ENCODE measurements around the gene ZBTB8OS. TPM values are rescaled to one million over a fixed set of nuclear protein-coding genes. Genes with fewer than 3 reads are reported as not detected.

The ZBTB8OS gene
- total RNA-seq, 3 donors from 2014 or later, result 19.5 to 32.1 (median 31.1) TPM

DNA sequence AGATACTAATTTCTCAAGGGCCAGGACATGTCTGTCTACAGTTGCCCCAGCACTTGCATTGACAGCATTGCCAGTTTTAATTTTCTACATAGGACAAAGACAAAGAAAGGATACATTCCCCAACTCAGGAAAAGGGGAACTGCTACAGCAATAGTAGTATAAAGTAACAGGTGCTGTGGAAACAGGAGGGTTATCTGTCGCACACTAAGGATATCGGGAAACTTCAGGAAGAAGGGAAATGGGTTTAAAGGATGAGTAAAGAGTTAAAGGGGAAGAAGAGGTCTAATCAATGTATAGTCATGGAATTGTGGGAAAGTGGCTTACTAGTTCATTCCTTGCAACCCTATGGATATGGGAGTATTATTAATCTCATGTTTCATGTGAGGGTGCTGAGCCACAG, 36.0 kb upstream of the ZBTB8OS start:
- no peak overlapping the region for H3K4me3 ChIP-seq
- peaks cover 5 to 15% of the 10 kb centered on the region in 2 donors for H3K4me1 ChIP-seq
- no peak for DNase-seq (ENCODE audit: low spot score in 2 of 2)
- peak overlapping the region in 1 of 2 donors; percentile 7 for H3K27ac ChIP-seq
- intact Hi-C loops (cut with DNase I; ENCODE audit: low total_unique reads), result no loop called here
- no peaks in the 10 kb centered on the region for H3K27me3 ChIP-seq
- TF ChIP-seq POLR2AphosphoS5 (IDR thresholded peaks at IDR 0.05) (no peak), CTCF (IDR thresholded peaks at IDR 0.05) (no peak), POLR2A (IDR thresholded peaks at IDR 0.05) (no peak)
- H3K36me3 ChIP-seq, result no peaks in the 10 kb centered on the region
- no peaks in the 10 kb centered on the region for H3K9me3 ChIP-seq

DNA sequence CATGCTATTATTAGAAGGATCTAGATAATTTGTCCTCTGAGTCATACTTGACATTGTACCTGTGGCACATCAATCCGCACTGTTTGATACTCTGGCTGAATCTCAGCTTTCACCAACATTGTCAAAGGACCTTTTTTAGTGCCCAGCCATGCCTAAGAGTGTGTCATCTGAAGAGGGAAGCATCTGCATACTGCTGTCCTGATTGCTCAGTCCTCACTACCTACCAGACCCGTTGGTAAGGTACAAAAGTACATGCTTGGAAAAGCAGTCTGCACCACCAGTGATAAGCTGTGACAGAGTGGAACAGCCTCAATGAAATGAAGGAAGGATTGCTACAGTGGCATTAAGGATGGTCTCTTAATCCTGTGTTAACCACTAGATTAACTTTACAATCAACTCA, 35.1 kb upstream of the ZBTB8OS start:
- Histone ChIP-seq H3K4me3 (no peak overlapping the region), H3K36me3 (peaks cover 6% of the 10 kb centered on the region), H3K27ac (peak overlapping the region; percentile 71 to 74), H3K9me3 (no peaks in the 10 kb centered on the region), H3K4me1 (peaks cover 5 to 16% of the 10 kb centered on the region in 2 donors), H3K27me3 (no peaks in the 10 kb centered on the region)
- no peak for DNase-seq (ENCODE audit: low spot score in 2 of 2)
- intact Hi-C loops (cut with DNase I; ENCODE audit: low total_unique reads), result no loop called here
- TF ChIP-seq CTCF (IDR thresholded peaks at IDR 0.05), result no peak
- TF ChIP-seq POLR2AphosphoS5 (IDR thresholded peaks at IDR 0.05), result no peak
- TF ChIP-seq POLR2A (IDR thresholded peaks at IDR 0.05), result no peak

- Histone ChIP-seq H3K36me3 (peaks cover 6% of the 10 kb centered on the region), H3K27me3 (no peaks in the 10 kb centered on the region), H3K4me3 (no peak overlapping the region), H3K4me1 (peaks cover 5 to 16% of the 10 kb centered on the region in 2 donors), H3K9me3 (no peaks in the 10 kb centered on the region), H3K27ac (peak overlapping the region; percentile 67 to 71)
- peak in 1 of 2 donors; percentile 62 for DNase-seq (ENCODE audit: low spot score in 2 of 2)
- TF ChIP-seq CTCF (IDR thresholded peaks at IDR 0.05) (no peak), POLR2AphosphoS5 (IDR thresholded peaks at IDR 0.05) (peak in 2 of 3 donors; percentile 54 to 60), POLR2A (IDR thresholded peaks at IDR 0.05) (no peak)
- intact Hi-C loops (cut with DNase I; ENCODE audit: low total_unique reads), result no loop called here
These were observed 33.9 kb upstream of the ZBTB8OS start for GRCh38 chr1:32684167-32684811.

DNA sequence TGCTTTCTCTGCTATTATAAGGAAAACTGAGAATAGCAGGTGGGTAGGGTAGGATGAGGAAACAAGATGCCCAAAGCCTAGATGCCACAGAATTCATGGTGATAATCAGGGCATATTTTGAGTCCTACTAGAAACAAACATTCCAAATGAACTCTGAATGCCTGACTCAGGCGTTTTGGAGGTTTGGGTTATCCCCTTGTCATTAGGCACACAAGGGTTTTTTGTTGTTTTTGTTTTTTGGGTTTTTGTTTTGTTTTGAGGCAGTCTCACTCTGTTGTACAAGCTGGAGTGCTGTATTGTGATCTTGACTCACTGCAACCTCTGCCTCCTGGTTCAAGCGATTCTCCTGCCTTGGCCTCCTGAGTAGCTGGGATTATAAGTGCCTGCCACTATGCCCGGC, 33.0 kb upstream of the ZBTB8OS start:
- no peaks in the 10 kb centered on the region for H3K27me3 ChIP-seq
- peaks cover 5 to 16% of the 10 kb centered on the region in 2 donors for H3K4me1 ChIP-seq
- no peaks in the 10 kb centered on the region for H3K9me3 ChIP-seq
- TF ChIP-seq CTCF (IDR thresholded peaks at IDR 0.05) (no peak), POLR2AphosphoS5 (IDR thresholded peaks at IDR 0.05) (no peak), POLR2A (IDR thresholded peaks at IDR 0.05) (no peak)
- peak overlapping the region; percentile 67 to 71 for H3K27ac ChIP-seq
- intact Hi-C loops (cut with DNase I; ENCODE audit: low total_unique reads), result no loop called here
- no peak for DNase-seq (ENCODE audit: low spot score in 2 of 2)
- H3K4me3 ChIP-seq, result no peak overlapping the region
- peaks cover 6% of the 10 kb centered on the region for H3K36me3 ChIP-seq

- H3K27ac ChIP-seq, result peak overlapping the region; percentile 8
- H3K4me3 ChIP-seq, result no peak overlapping the region
- H3K9me3 ChIP-seq, result no peaks in the 10 kb centered on the region
- DNase-seq (ENCODE audit: low spot score in 2 of 2), result no peak
- H3K4me1 ChIP-seq, result peaks cover 5 to 16% of the 10 kb centered on the region in 2 donors
- H3K27me3 ChIP-seq, result no peaks in the 10 kb centered on the region
- peaks cover 6% of the 10 kb centered on the region for H3K36me3 ChIP-seq
- no peak for TF ChIP-seq POLR2A (IDR thresholded peaks at IDR 0.05)
- TF ChIP-seq POLR2AphosphoS5 (IDR thresholded peaks at IDR 0.05), result no peak
- TF ChIP-seq CTCF (IDR thresholded peaks at IDR 0.05), result no peak
- intact Hi-C loops (cut with DNase I; ENCODE audit: low total_unique reads), result no loop called here
These were observed 31.6 kb upstream of the ZBTB8OS start for GRCh38 chr1:32681999-32682398.

All from breast epithelium (tissue), 4 donors.